ENCODE results near the gene TNFRSF9.

TNFRSF9 gene

DNA sequence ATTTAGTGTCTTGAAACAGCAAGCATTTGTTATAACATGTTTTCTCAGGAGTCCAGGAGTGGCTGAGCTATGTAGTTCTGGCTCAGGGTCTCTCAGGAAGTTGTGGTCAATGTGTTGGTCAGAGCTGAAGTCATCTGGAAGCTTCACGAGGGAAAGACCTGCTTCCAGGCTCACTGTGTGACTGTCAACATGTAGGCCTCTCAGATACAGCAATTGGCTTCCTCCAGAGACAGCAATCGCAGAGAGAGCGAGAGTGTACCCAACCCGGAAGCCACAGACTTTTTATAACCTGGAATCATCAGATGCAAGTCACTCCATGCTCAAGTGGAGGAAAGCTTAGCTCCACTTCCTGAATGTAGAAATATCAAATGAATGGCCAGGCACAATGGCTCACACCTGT lies 40.9 kb downstream of the TNFRSF9 start:
- no peaks in the 10 kb centered on the region for H4K20me1 ChIP-seq (ENCODE audit: insufficient read depth)
- TF ChIP-seq, protein P1, sequence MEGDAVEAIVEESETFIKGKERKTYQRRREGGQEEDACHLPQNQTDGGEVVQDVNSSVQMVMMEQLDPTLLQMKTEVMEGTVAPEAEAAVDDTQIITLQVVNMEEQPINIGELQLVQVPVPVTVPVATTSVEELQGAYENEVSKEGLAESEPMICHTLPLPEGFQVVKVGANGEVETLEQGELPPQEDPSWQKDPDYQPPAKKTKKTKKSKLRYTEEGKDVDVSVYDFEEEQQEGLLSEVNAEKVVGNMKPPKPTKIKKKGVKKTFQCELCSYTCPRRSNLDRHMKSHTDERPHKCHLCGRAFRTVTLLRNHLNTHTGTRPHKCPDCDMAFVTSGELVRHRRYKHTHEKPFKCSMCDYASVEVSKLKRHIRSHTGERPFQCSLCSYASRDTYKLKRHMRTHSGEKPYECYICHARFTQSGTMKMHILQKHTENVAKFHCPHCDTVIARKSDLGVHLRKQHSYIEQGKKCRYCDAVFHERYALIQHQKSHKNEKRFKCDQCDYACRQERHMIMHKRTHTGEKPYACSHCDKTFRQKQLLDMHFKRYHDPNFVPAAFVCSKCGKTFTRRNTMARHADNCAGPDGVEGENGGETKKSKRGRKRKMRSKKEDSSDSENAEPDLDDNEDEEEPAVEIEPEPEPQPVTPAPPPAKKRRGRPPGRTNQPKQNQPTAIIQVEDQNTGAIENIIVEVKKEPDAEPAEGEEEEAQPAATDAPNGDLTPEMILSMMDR (conservative IDR thresholded peaks at IDR 0.05; ENCODE audit: low read depth, low read length): no peak
- no peaks in the 10 kb centered on the region for H3K4me1 ChIP-seq (ENCODE audit: low read depth, poor library complexity, severe bottlenecking)
- no peaks in the 10 kb centered on the region for H3K36me3 ChIP-seq (ENCODE audit: insufficient read depth)
- H2AFZ ChIP-seq (ENCODE audit: low read depth): no peak overlapping the region
- no peaks in the 10 kb centered on the region for H3K27me3 ChIP-seq (ENCODE audit: insufficient read depth, low read depth)
- no peak overlapping the region for H3K4me3 ChIP-seq (IDR thresholded peaks at IDR 0.05; ENCODE audit: insufficient read depth, low read depth, low read length)
- no peaks in the 10 kb centered on the region for H3K79me2 ChIP-seq (ENCODE audit: insufficient read depth, low read depth)
- H3K4me2 ChIP-seq: no peak overlapping the region
- H3K27ac ChIP-seq: no peak overlapping the region
- H3K9ac ChIP-seq: no peak overlapping the region

DNA sequence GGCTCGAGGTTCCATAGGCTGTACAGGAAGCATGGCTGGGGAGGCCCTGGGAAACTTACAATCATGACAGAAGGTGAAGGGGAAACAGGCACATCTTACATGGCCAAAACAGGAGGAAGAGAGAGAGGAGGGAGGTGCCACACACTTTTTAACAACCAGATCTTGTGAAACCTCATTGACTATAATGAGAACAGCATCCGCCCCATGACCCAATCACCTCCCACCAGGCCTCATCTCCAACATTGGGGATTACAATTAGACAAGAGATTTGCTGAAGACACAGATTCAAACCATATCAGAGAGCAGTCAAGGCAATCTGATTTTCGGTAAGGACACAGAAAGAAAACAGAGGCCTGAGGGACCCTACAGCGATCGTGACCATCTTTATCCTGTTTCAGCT lies 41.7 kb downstream of the TNFRSF9 start:
- TF ChIP-seq, protein P1 (conservative IDR thresholded peaks at IDR 0.05; ENCODE audit: low read depth, low read length): no peak

DNA sequence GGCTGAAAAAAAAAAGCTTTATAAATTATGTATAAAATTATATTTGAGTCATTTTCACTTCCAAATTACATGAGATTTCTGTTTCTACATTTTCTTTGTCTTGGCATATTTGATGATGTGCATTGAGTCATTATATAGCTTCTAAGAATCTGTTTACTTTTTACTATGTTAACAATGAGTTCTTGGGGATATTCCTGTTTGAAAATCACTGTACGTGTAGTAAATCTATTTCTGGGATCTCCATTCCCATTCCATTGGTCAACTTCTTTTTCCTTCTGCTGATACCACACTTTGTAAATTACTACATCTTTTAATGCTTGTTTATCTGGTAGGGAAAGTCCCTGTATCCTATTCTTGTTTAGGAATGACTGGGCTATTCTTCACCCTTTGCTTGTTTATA lies 43.6 kb downstream of the TNFRSF9 start:
- Histone ChIP-seq H3K36me3 (ENCODE audit: insufficient read depth) (no peaks in the 10 kb centered on the region), H3K9ac (no peak overlapping the region), H4K20me1 (ENCODE audit: insufficient read depth) (no peaks in the 10 kb centered on the region), H3K4me2 (no peak overlapping the region), H3K27me3 (ENCODE audit: insufficient read depth, low read depth) (no peaks in the 10 kb centered on the region), H2AFZ (ENCODE audit: low read depth) (no peak overlapping the region), H3K79me2 (ENCODE audit: insufficient read depth, low read depth) (no peaks in the 10 kb centered on the region), H3K27ac (no peak overlapping the region), H3K4me1 (ENCODE audit: low read depth, poor library complexity, severe bottlenecking) (no peaks in the 10 kb centered on the region), H3K4me3 (IDR thresholded peaks at IDR 0.05; ENCODE audit: insufficient read depth, low read depth, low read length) (no peak overlapping the region)
- TF ChIP-seq, protein P1 (conservative IDR thresholded peaks at IDR 0.05; ENCODE audit: low read depth, low read length): no peak

More for the DNA sequence above, 41.7 kb downstream of the TNFRSF9 start:
- H3K79me2 ChIP-seq (ENCODE audit: insufficient read depth, low read depth): no peaks in the 10 kb centered on the region
- no peak overlapping the region for H3K27ac ChIP-seq
- H3K9ac ChIP-seq: no peak overlapping the region
- no peak overlapping the region for H3K4me2 ChIP-seq
- H3K36me3 ChIP-seq (ENCODE audit: insufficient read depth): no peaks in the 10 kb centered on the region
- H3K4me1 ChIP-seq (ENCODE audit: low read depth, poor library complexity, severe bottlenecking): no peaks in the 10 kb centered on the region
- H3K4me3 ChIP-seq (IDR thresholded peaks at IDR 0.05; ENCODE audit: insufficient read depth, low read depth, low read length): no peak overlapping the region
- H3K27me3 ChIP-seq (ENCODE audit: insufficient read depth, low read depth): no peaks in the 10 kb centered on the region
- no peaks in the 10 kb centered on the region for H4K20me1 ChIP-seq (ENCODE audit: insufficient read depth)
- H2AFZ ChIP-seq (ENCODE audit: low read depth): no peak overlapping the region

DNA sequence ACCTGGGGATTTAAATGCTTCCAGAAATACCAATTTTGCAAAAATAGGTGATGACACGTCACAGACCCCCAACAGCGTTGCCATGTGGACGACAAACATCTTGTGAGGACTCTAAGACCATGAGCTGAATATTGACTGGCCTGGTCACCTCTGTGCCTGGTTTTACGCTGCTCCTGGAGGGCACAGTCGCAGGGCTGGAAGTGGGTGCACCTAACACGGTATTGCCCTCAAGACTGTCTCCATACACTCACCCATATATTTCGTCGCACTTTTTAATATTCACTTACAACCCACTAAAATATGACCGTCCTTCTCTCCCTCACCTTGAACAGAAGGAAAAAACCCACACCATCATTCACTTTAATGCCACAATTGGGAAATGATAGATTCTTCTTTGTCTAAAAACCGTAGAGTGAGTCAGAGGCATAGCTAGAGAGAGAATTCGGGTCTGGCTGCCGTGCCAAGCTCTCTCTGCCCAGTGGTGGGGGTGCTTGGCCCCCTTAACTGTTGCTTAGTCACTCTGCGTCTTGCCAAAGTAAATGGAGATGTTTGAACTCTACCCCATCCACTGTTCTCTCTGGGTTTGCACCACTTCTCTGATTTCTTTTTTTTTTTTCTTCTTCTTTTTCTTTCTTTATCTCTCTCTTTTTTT lies 47.0 kb downstream of the TNFRSF9 start:
- no peak overlapping the region for H3K4me3 ChIP-seq (IDR thresholded peaks at IDR 0.05; ENCODE audit: insufficient read depth, low read depth, low read length)
- no peaks in the 10 kb centered on the region for H3K36me3 ChIP-seq (ENCODE audit: insufficient read depth)
- H4K20me1 ChIP-seq (ENCODE audit: insufficient read depth): no peaks in the 10 kb centered on the region
- no peaks in the 10 kb centered on the region for H3K79me2 ChIP-seq (ENCODE audit: insufficient read depth, low read depth)
- no peaks in the 10 kb centered on the region for H3K27me3 ChIP-seq (ENCODE audit: insufficient read depth, low read depth)
- no peak overlapping the region for H3K9ac ChIP-seq
- no peak overlapping the region for H2AFZ ChIP-seq (ENCODE audit: low read depth)
- no peaks in the 10 kb centered on the region for H3K4me1 ChIP-seq (ENCODE audit: low read depth, poor library complexity, severe bottlenecking)
- no peak overlapping the region for H3K27ac ChIP-seq
- no peak overlapping the region for H3K4me2 ChIP-seq
- TF ChIP-seq, protein P1 (conservative IDR thresholded peaks at IDR 0.05; ENCODE audit: low read depth, low read length): no peak

All from KMS-11 (cell line).